HG02623 (cell line): Measurements from ENCODE around the gene ARHGAP10.
"Not testable (repeated sequence)": the region's sequence is repeated elsewhere in the genome, so short reads cannot be mapped to it uniquely, and the experiment has no call there.

Experiments used
- ATAC-seq: cut with Tn5 transposase; IDR thresholded peaks from one replicate; pipeline ENCODE4 v1.9.1; 2021; ENCODE audit warnings: moderate library complexity; ENCODE audit not compliant: unreplicated experiment

Gene ARHGAP10

DNA sequence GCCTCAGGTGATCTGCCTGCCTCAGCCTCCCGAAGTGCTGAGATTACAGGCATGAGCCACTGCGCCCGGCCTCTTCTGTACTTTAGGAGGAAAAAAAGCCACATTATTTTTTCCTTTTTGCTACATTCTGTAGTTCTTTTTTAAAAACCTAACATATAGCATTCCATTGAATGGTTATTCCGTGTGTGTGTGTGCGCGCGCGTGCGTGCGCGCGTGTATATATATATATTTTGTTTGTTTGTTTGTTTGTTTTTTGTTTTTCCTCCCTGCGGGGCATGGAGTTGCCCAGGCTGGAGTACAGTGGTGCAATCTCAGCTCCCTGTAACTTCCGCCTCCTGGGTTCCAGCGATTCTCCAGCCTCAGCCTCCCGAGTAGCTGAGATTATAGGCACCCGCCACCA, 59.5 kb downstream of the ARHGAP10 start:
- no peak for ATAC-seq

DNA sequence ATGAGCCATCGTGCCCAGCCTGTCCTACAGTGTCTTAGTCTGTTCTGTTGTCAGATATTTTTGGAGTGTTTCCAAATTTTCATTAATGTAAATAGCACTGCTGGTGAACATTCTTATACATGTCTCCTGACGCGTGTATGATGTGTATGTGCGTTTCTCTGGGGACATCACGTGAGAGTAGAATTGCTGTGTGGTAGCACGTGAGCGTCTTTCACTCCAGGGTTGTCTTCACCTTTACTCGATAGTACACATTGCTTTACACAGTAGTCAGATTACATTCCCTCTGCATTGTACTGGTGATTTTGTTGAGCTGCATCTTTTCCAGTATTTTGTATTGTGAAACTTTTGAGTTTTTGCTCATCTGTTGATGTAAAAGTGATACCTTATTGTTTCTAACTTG, 60.0 kb downstream of the ARHGAP10 start:
- no peak for ATAC-seq

GRCh38 chr4:147793569-147794313, 61.9 kb downstream of the ARHGAP10 start:
- no peak for ATAC-seq

- ATAC-seq, result no peak
These were observed 62.4 kb downstream of the ARHGAP10 start for GRCh38 chr4:147794314-147794680.

- ATAC-seq, result peak; percentile 64
These were observed 63.0 kb downstream of the ARHGAP10 start for GRCh38 chr4:147794787-147795413.

DNA sequence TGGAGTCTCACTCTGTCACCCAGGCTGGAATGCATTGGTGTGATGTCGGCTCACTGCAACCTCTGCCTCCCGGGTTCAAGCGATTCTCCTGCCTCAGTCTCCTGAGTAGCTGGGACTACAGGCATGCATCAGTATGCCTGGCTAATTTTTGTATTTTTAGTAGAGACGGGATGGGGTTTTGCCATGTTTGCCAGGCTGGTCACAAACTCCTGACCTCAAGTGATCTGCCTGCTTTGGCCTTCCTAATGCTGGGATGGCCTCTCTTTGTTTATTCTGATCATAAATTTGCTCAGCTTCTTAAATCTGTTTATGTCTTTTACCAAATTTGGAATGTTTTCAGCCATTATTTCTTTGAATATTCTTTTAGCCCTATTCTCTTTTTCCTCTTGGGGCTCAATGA, 67.2 kb downstream of the ARHGAP10 start:
- not testable (repeated sequence) for ATAC-seq

DNA sequence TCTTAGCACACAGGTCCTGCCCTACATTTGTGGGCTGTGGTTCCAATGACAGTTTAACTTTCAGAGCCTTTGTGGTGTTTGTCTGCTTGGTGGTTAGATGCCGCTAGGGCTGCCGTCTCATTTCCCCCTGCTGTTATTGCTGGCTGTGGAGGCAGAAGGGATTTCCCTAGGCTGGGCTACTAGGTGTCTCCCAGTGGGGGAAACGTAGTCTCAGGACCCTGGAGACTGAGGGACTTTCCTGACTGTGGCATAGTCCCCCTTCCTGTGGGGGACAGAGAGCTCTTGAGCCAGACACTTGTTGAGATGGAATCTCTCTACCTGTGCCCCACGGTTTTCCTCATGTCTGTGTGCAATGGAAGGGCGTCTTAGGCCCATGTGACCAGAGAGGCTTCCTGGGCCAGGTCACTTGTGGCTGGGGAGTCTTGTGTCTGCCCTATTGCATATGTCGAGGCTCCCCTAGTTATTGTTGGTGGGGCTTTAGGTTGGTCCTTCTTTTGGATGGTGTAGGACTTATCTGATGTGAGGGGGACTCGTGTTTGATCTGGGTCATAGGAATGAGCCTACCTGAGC, 68.2 kb downstream of the ARHGAP10 start:
- peak; percentile 95 for ATAC-seq

DNA sequence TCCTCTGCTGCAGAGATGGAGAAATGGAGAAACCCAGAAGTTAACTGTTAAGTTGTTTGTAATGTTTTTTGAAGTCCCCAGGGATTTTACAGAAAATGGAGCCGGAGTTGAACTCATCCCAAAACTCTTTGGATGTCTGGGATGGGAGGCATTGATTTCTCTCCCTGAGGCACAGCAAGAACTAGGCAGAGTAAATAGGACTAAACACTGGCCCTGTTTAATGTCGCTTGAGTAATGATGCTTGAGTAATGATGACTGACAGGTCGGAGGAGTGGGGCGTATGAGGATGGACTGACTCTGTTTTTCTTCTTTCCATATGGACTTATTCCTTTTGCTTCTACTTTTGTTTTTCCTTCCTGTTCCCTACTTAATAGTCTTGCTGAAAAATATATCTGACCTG, 69.9 kb downstream of the ARHGAP10 start:
- ATAC-seq, result no peak

- no peak for ATAC-seq
These were observed 70.5 kb downstream of the ARHGAP10 start for GRCh38 chr4:147802346-147802745.

GRCh38 chr4:147805946-147806345, 74.1 kb downstream of the ARHGAP10 start:
- ATAC-seq, result no peak

DNA sequence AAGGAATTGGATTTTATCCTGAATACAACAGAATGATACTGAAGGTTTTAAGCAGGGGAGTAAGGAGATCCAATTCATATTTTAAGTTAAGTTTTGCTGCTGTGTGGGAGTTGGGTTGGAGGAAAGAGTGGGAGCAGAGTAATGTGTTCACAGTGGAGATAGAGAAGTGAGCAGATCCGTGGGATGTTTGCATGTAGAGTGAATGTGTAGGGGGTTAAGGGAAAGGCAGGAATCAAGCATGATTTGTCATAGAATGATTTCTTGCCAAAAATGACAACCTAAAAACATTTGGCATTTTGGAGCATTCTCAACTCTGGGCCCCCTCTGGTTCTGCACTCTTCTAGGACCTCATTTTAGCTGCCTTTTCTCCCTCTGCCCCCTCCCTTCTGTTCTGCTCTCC, 76.6 kb downstream of the ARHGAP10 start:
- no peak for ATAC-seq

DNA sequence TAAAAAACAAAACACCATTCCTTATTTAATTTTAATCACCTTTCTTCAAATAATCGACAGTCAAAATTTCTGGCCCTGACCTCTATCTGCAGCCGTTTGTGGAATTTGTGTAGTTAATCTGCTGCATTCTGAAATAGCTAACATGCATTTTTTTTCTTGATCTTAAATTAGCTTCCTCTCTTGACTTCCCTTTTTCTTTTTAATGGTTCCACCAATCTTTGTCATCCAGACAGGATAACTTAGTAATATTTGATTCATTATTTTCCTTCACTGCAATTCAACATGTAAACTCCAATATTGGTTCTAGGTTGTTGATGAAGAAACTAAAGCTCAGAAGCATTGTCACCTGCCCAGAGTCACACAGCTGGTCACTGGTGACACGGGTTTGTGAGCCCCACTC, 77.3 kb downstream of the ARHGAP10 start:
- no peak for ATAC-seq

GRCh38 chr4:147811878-147812277, 80.0 kb downstream of the ARHGAP10 start:
- no peak for ATAC-seq

- ATAC-seq, result no peak
These were observed 81.4 kb downstream of the ARHGAP10 start for GRCh38 chr4:147813109-147813773.

DNA sequence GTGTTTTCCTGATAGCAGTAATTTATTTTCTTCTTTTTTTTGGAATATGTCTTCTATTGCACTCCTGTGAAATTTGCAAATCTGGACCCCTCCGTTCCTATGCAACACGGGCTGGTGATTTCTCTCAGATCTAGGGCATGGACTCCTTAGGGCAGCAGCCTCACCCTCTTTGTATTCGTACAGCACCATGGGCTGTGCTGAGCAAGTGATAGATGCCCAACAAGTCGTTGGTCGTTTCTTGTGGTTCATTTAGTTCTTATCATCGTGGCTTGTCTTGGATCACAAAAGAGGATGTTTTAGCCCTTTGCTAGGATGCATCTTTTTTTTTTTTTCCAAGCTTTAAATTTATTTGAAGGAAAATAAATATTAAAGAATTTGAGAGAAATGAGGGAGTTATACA, 82.1 kb downstream of the ARHGAP10 start:
- ATAC-seq, result no peak

DNA sequence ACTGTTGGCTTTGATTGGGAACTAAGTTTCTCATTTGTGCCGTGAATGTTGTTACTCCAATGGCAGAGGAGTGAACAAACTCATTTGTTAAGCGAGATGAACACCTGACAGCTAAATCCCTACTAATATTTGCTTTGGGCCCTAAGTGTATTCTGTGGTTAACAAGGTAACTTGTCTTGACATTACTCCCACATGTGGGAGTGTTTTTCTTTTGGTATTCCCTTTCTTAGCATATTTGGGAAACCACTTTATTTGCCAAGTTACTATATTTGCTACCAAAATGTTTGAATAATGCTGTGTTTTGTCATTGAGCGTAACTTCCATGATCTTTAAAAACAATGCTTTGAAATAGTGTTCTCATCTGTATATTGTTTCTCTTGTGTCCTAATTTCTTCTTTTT, 82.5 kb downstream of the ARHGAP10 start:
- ATAC-seq, result no peak

DNA sequence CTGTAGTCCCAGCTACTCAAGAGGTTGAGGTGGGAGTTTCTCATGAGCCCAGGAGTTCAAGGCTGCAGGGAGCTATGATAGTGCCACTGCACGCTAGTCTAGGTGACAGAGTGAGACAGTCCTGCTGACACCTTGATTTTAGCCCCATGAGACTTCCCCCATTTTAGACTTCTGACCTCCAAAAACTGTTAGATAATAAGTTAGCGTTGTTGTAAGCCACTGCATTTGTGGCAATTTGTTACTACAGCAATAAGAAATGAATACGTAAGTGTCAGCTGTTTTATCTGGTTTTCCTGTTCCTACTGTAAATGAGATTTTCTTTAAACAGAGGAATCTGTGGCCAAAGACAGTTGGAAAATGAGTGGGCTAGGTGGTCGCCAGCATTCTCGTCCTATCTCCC, 83.9 kb downstream of the ARHGAP10 start:
- no peak for ATAC-seq

DNA sequence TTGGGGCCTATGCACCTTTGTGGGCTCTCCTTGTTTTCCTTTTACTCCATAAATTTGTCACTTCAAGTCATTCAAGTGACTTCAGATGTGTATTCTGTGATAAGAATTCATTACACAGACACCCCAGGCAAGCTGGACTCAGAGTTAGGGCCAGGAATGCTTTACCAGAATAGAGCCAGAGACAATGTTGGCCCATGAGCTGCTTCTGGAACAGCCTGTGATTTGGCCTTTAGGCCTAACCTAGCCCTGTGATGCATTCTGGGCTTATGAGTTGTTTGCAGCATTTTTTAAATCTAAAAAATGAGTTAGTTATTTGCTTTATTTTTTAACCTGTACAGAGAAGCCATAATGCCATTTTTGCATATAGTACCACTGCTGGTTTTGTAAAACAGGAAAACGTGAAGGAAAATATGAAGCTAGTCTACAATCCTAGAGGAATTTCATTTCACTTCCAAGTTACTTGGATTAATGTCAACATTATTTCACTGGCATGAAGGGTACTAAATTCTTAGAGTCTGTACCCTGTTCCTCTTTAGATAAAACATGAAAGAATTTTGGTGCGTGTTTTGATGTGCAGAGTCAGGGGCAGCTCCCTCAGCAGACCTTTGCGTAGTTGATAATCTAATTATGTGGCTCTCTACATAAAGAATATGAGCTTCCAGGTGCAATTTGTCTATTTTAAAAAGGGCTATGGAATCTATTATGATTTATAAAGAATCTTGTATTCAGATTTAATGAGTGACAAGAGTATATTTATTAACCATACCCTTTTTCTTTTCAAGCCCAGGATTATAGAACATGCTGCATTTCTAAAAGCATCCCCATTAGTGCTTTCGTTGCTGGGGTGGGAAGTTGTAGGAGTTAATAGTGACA, 84.7 kb downstream of the ARHGAP10 start:
- ATAC-seq, result no peak

GRCh38 chr4:147820975-147821374, 89.1 kb downstream of the ARHGAP10 start:
- no peak for ATAC-seq

DNA sequence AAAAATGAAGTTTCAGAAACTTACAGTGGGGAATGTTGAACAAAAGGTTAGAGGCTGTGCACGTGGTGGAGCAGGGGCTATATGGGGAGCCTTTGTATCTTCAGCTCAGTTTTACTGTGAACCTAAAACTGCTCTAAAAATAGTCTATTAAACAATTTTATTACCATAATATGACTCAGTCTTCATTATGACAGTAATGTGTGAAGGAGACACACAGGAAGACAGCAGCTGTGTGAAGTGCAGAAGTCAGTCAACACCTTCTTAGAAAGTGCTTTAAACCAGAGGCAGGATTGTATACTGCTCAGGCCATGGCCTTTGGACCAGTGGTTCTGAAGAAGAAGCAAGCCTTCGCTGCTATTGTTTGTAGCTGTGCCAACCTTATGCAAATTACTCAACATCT, 89.7 kb downstream of the ARHGAP10 start:
- ATAC-seq, result no peak

- ATAC-seq, result no peak
These were observed 90.2 kb downstream of the ARHGAP10 start for GRCh38 chr4:147822128-147822527.
